Esophagus muscularis mucosa (tissue), 4 donors: ENCODE data around the gene MPZL1. TPM values are rescaled to one million over a fixed set of nuclear protein-coding genes. Genes with fewer than 3 reads are reported as not detected.
A peak's percentile ranks its signal among the peaks of the same experiment; 100 is the strongest.

ENCODE experiments used
- DNase-seq: peaks from one replicate; pipeline ENCODE4 v3.0.0-alpha.2; 2017; ENCODE audit errors: extremely low spot score
- H3K27ac ChIP-seq, 4 donors: fragments of 200-600 bp; sonication (generic); replicated peaks in 1 of 4; 1 replicate in 3 of 4; 2 replicates in 1 of 4; pipeline ENCODE4 v1.5.1; 2016 to 2019; ENCODE audit warnings: mild to moderate bottlenecking in 1 of 4
- H3K27me3 ChIP-seq, 4 donors: fragments of 200-600 bp; sonication (generic); one replicate each; pipeline versions ENCODE4 v1.5.1 to v1.6.0; 2016 to 2019
- H3K36me3 ChIP-seq, 4 donors: fragments of 200-600 bp; sonication (generic); one replicate each; pipeline ENCODE4 v1.5.1; 2016 to 2019
- H3K4me1 ChIP-seq, 4 donors: fragments of 200-600 bp; sonication (generic); one replicate each; pipeline ENCODE4 v1.5.1; 2016 to 2019
- H3K4me3 ChIP-seq, 4 donors: fragments of 200-600 bp; sonication (generic); 1 replicate in 2 of 4; 2 replicates in 2 of 4; pipeline ENCODE4 v1.5.1; 2016 to 2019; ENCODE audit warnings: mild to moderate bottlenecking in 4 of 4, moderate library complexity in 1 of 4
- H3K9me3 ChIP-seq, 4 donors: fragments of 200-600 bp; sonication (generic); 1 replicate in 3 of 4; 2 replicates in 1 of 4; pipeline ENCODE4 v1.5.1; 2016 to 2019
- CTCF ChIP-seq, 3 experiments: fragments of 200-600 bp in 2 of 3; fragments of 450-650 bp in 1 of 3; sonication (generic) in 2 of 3; IDR thresholded peaks; one replicate each; pipeline ENCODE4 v1.5.1; 2017 to 2019; ENCODE audit warnings: antibody characterized with exemption in 3 of 3, mild to moderate bottlenecking in 2 of 3, moderate library complexity in 1 of 3
- EP300 ChIP-seq: sonication (generic); formaldehyde crosslinking; IDR thresholded peaks from one replicate; pipeline ENCODE4 v1.6.1; 2017; ENCODE audit warnings: antibody characterized with exemption
- POLR2A ChIP-seq: fragments of 450-650 bp; IDR thresholded peaks from one replicate; pipeline ENCODE4 v1.6.1; 2017; ENCODE audit warnings: antibody characterized with exemption, moderate library complexity, mild to moderate bottlenecking, low read depth
- POLR2AphosphoS5 ChIP-seq, 2 donors: sonication (generic); formaldehyde crosslinking; IDR thresholded peaks; one replicate each; pipeline ENCODE4 v1.6.1; 2017; ENCODE audit warnings: antibody characterized with exemption in 2 of 2
- WGBS: methylation state at CpG from one replicate; pipeline ENCODE4 v1.1.5; 2018; 5-methylcytosine and 5-hydroxymethylcytosine counted together
- intact Hi-C: fragments of 100-400 bp; cut with DNase I; formaldehyde crosslinking; loops from one replicate; pipeline ENCODE4 v1.15.1; 2023
- total RNA-seq, 4 donors: library from RNA; depleted of rRNA; stranded (reverse); fragments of >200 nt; gene quantifications; one replicate each; pipeline versions ENCODE4 v1.1.0 to v1.2.1, GENCODE V29; 2016

The MPZL1 gene
- total RNA-seq, 4 donors from 2014 or later, result 72.7 to 130 (median 107) TPM

- Histone ChIP-seq H3K36me3 (peaks cover 7 to 25% (median 12%) of the 10 kb centered on the region in 4 donors), H3K4me3 (no peak overlapping the region), H3K4me1 (peaks cover 0 to 8% (median 6%) of the 10 kb centered on the region in 4 donors), H3K9me3 (no peaks in the 10 kb centered on the region), H3K27ac (no peak overlapping the region), H3K27me3 (no peaks in the 10 kb centered on the region)
- WGBS, result 100% methylated on average over 1 of the region's 1 CpG
- intact Hi-C loops, result no loop called here
- peak; percentile 17 for DNase-seq
- TF ChIP-seq POLR2A, result no peak
- TF ChIP-seq POLR2AphosphoS5 (IDR thresholded peaks at IDR 0.05), result no peak
- no peak for TF ChIP-seq EP300
- no peak for TF ChIP-seq CTCF (IDR thresholded peaks at IDR 0.05)
These were observed 61.2 kb downstream of the MPZL1 start for GRCh38 chr1:167782946-167783345.

GRCh38 chr1:167784876-167785550, 63.2 kb downstream of the MPZL1 start:
- Histone ChIP-seq H3K4me3 (no peak overlapping the region), H3K4me1 (peaks cover 0 to 8% (median 7%) of the 10 kb centered on the region in 4 donors), H3K27ac (no peak overlapping the region), H3K9me3 (no peaks in the 10 kb centered on the region), H3K27me3 (no peaks in the 10 kb centered on the region), H3K36me3 (peaks cover 16 to 44% (median 26%) of the 10 kb centered on the region in 4 donors)
- WGBS, result 85% methylated on average over 3 of the region's 3 CpGs
- TF ChIP-seq POLR2A (no peak), EP300 (no peak), POLR2AphosphoS5 (IDR thresholded peaks at IDR 0.05) (no peak), CTCF (IDR thresholded peaks at IDR 0.05) (no peak)
- intact Hi-C loops, result no loop called here
- DNase-seq, result no peak

GRCh38 chr1:167786502-167786901, 64.7 kb downstream of the MPZL1 start:
- H3K27me3 ChIP-seq, result no peaks in the 10 kb centered on the region
- 85% methylated on average over 5 of the region's 5 CpGs for WGBS
- no peak overlapping the region for H3K27ac ChIP-seq
- H3K4me1 ChIP-seq, result peaks cover 8 to 20% (median 16%) of the 10 kb centered on the region in 4 donors
- TF ChIP-seq POLR2A, result no peak
- TF ChIP-seq CTCF (IDR thresholded peaks at IDR 0.05), result no peak
- TF ChIP-seq POLR2AphosphoS5 (IDR thresholded peaks at IDR 0.05), result no peak
- TF ChIP-seq EP300, result no peak
- no peaks in the 10 kb centered on the region for H3K9me3 ChIP-seq
- peaks cover 19 to 52% (median 33%) of the 10 kb centered on the region in 4 donors for H3K36me3 ChIP-seq
- H3K4me3 ChIP-seq, result no peak overlapping the region
- peak; percentile 10 for DNase-seq
- intact Hi-C loops, result no loop called here

DNA sequence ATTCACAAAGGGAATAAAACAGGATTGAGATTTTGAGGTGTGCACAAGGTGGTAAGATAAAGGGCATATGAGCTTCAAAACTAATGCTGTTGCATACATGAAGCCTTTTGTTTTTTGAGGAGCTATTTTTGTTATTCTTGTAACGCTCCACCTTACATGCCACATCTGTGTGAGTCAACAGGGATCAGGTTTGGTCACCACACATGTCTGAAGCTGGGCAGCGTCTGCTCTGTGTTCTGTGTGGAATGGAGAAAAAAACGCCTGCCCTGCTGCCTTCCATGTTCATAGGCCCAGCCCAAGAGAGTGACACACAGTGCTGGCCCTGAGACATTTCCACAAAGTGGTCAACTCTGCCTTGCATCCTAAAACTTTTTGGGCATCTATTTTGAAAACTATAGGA, 67.7 kb downstream of the MPZL1 start:
- WGBS, result 89% methylated on average over 3 of the region's 3 CpGs
- TF ChIP-seq POLR2A (no peak), CTCF (IDR thresholded peaks at IDR 0.05) (no peak), POLR2AphosphoS5 (IDR thresholded peaks at IDR 0.05) (no peak), EP300 (no peak)
- Histone ChIP-seq H3K9me3 (no peaks in the 10 kb centered on the region), H3K4me1 (peaks cover 9 to 24% (median 21%) of the 10 kb centered on the region in 4 donors), H3K27ac (peak overlapping the region in 1 of 4 donors; percentile 26), H3K36me3 (peaks cover 19 to 52% (median 33%) of the 10 kb centered on the region in 4 donors), H3K27me3 (no peaks in the 10 kb centered on the region), H3K4me3 (no peak overlapping the region)
- DNase-seq, result peak; percentile 64
- intact Hi-C loops, result no loop called here
